Lung (tissue), 12 donors: ENCODE data around the gene P2RX7. TPM values are rescaled to one million over a fixed set of nuclear protein-coding genes. Genes with fewer than 3 reads are reported as not detected.
"Not testable (repeated sequence)": the region's sequence is repeated elsewhere in the genome, so short reads cannot be mapped to it uniquely, and the experiment has no call there.

Source experiments
- ATAC-seq: fragments of 200-7000 bp; cut with Tn5 transposase; one replicate; pipeline ENCODE4 v1.9.1; 2020; ENCODE audit warnings: moderate number of reproducible peaks; ENCODE audit not compliant: insufficient read depth, low FRiP score
- DNase-seq, 3 donors: peaks; one replicate each; pipeline ENCODE4 v3.0.0-alpha.2; 2013 to 2017
- H3K27ac ChIP-seq, 2 donors: one replicate each; pipeline ENCODE4 v1.5.1; 2013; ENCODE audit warnings: mild to moderate bottlenecking in 2 of 2, moderate library complexity in 2 of 2, control low read depth in 1 of 2, inconsistent platforms in 1 of 2, low read depth in 1 of 2, low read length in 1 of 2
- H3K27me3 ChIP-seq, 3 donors: one replicate each; pipeline ENCODE4 v1.5.1; 2013; ENCODE audit warnings: low read length in 2 of 3; ENCODE audit not compliant: control insufficient read depth in 3 of 3, insufficient read depth in 3 of 3
- H3K36me3 ChIP-seq, 4 donors: one replicate each; pipeline ENCODE4 v1.5.1; 2013; ENCODE audit warnings: low read length in 4 of 4, mild to moderate bottlenecking in 1 of 4, moderate library complexity in 1 of 4; ENCODE audit not compliant: control insufficient read depth in 4 of 4, insufficient read depth in 4 of 4
- H3K4me1 ChIP-seq, 5 donors: one replicate each; pipeline ENCODE4 v1.5.1; 2013; ENCODE audit warnings: low read length in 5 of 5, mild to moderate bottlenecking in 2 of 5, moderate library complexity in 1 of 5; ENCODE audit not compliant: control insufficient read depth in 5 of 5, insufficient read depth in 5 of 5
- H3K4me3 ChIP-seq: one replicate; pipeline ENCODE4 v1.5.1; 2013; ENCODE audit warnings: mild to moderate bottlenecking, control low read depth, moderate library complexity
- H3K9ac ChIP-seq, 2 donors: one replicate each; pipeline ENCODE4 v1.5.1; 2013; ENCODE audit warnings: low read length in 2 of 2, control low read depth in 1 of 2; ENCODE audit not compliant: insufficient read depth in 1 of 2
- H3K9me3 ChIP-seq, 4 donors: one replicate each; pipeline ENCODE4 v1.5.1; 2013; ENCODE audit warnings: low read length in 3 of 4, mild to moderate bottlenecking in 1 of 4, moderate library complexity in 1 of 4; ENCODE audit not compliant: control insufficient read depth in 4 of 4, insufficient read depth in 3 of 4
- WGBS, 2 donors: extraction: QIAGEN DNeasy Blood & Tissue Kit; methylation state at CpG; one replicate each; pipeline ENCODE4 v1.1.7; 2013; 5-methylcytosine and 5-hydroxymethylcytosine counted together
- polyA plus RNA-seq, 2 donors: library from polyadenylated mRNA; stranded (reverse); fragments of 200-250 nt; gene quantifications; one replicate each; pipeline ENCODE4 v1.2.1, GENCODE V29; 2013
- total RNA-seq, 2 donors: library from RNA; depleted of rRNA in 1 of 2; stranded (reverse); fragments of >200 nt in 1 of 2; gene quantifications; one replicate each; pipeline ENCODE4 v1.2.1, GENCODE V29; 2014 to 2021
- TF ChIP-seq, protein P1 (sequence below): IDR thresholded peaks from 2 replicates; pipeline ENCODE4 v1.5.1; 2012; ENCODE audit warnings: mild to moderate bottlenecking; ENCODE audit errors: control extremely low read depth, extremely low read depth
- donor health status: control.
- donor health status: control.
- donor health status: Bipolar disorder and iron deficiency.
- donor health status: healthy.
- donor health status: DM: yes; HTN: yes; CAD: no.

Gene P2RX7
- total and polyA plus RNA-seq, 4 donors, result 5.3 to 17.1 (median 8.3) TPM

DNA sequence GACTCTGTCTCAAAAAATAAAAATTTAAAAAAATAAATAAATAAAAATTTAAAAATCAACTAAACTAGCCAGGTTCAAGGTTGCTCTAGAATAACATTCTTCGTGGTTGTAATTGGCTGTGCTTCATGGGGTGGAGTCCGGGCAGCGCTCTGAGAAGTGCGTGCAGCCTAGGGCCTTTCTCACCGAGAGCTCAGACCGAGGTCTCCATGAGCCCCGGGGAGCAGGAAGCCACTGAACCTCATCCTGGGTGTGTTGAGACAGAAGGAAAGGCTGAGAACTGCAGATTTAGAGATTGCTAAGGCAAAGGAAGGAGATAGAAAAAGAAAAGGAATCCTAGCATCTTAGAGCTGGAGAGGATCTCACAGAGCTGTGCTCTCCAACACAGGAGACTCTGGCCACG is 91.9 kb downstream of the P2RX7 start:
- H3K4me3 ChIP-seq, result no peak overlapping the region
- no peak for ATAC-seq
- no peaks in the 10 kb centered on the region for H3K4me1 ChIP-seq
- no peak overlapping the region for H3K27ac ChIP-seq
- WGBS, 2 donors, result 60 to 72% methylated on average over 8 of the region's 8 CpGs
- no peaks in the 10 kb centered on the region for H3K27me3 ChIP-seq
- DNase-seq, result no peak
- TF ChIP-seq, protein P1, sequence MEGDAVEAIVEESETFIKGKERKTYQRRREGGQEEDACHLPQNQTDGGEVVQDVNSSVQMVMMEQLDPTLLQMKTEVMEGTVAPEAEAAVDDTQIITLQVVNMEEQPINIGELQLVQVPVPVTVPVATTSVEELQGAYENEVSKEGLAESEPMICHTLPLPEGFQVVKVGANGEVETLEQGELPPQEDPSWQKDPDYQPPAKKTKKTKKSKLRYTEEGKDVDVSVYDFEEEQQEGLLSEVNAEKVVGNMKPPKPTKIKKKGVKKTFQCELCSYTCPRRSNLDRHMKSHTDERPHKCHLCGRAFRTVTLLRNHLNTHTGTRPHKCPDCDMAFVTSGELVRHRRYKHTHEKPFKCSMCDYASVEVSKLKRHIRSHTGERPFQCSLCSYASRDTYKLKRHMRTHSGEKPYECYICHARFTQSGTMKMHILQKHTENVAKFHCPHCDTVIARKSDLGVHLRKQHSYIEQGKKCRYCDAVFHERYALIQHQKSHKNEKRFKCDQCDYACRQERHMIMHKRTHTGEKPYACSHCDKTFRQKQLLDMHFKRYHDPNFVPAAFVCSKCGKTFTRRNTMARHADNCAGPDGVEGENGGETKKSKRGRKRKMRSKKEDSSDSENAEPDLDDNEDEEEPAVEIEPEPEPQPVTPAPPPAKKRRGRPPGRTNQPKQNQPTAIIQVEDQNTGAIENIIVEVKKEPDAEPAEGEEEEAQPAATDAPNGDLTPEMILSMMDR, result no peak
- no peaks in the 10 kb centered on the region for H3K9me3 ChIP-seq
- no peak overlapping the region for H3K9ac ChIP-seq
- peaks cover 0 to 28% (median 9%) of the 10 kb centered on the region in 4 donors for H3K36me3 ChIP-seq

DNA sequence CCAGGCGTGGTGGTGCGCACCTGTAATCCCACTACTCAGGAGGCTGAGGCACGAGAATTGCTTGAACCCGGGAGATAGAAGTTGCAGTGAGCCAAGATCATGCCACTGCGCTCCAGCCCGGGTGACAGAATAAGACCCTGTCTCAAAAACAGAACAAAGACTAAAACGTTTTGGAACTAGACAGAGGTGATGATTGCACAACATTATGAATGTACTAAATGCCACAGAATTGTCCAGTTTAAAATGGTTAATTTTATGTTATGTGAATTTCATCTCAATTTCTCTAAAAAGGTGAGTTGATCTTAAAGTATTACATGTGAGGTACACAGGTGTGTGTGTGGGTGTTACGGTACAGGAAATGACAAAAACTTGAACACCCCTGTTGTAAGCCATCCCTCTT is 93.7 kb downstream of the P2RX7 start:
- Histone ChIP-seq H3K4me3 (no peak overlapping the region), H3K4me1 (no peaks in the 10 kb centered on the region), H3K36me3 (peaks cover 0 to 30% (median 9%) of the 10 kb centered on the region in 4 donors), H3K9me3 (no peaks in the 10 kb centered on the region), H3K9ac (no peak overlapping the region), H3K27me3 (no peaks in the 10 kb centered on the region), H3K27ac (no peak overlapping the region)
- TF ChIP-seq, protein P1, result no peak
- ATAC-seq (no peak), DNase-seq (no peak)
- WGBS, 2 donors, result 80 to 87% methylated on average over 8 of the region's 8 CpGs

DNA sequence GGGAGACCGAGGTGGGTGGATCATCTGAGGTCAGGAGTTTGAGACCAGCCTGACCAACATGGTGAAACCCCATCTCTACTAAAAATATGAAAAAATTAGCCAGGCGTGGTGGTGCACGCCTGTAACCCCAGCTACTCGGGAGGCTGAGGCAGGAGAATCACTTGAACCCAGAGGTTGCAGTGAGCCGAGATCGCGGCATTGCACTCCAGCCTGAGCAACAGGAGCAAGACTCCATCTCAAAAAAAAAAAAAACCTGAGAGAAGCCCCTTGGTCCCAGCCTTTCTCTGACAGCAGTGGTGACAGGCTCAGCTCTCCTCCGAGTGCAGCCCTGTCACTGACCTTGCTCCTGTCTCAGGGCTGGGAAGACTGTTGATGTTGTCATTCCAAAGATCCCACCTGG is 94.2 kb downstream of the P2RX7 start:
- H3K9me3 ChIP-seq, H3K4me1 ChIP-seq, ATAC-seq, H3K9ac ChIP-seq, DNase-seq, H3K27me3 ChIP-seq, H3K4me3 ChIP-seq: not testable (repeated sequence)
- H3K36me3 ChIP-seq, result peaks cover 0 to 28% (median 9%) of the 10 kb centered on the region in 4 donors
- H3K27ac ChIP-seq, result peak overlapping the region in 1 of 2 donors; percentile 68
- 93 to 96% methylated on average over 8 of the region's 8 CpGs for WGBS, 2 donors

DNA sequence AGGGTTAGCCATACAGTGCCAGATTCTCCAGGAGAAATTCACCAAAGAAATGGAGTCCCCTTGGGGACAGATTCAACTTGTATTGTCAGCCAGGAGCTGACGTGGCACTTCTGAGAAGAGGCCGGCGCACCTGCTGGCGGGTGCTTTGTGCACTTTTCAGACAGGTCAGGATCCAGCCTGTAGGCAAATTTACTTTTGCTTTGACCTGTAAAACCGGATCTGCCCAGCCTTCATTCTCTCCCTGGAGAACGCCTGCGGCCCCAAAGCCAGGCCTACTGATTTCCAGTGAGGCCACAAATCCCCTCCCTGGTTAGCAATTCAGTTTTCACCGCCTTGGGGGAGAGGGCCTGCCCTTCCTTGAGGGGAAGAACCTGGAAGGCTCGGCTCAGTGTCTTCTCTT is 94.6 kb downstream of the P2RX7 start:
- no peak for ATAC-seq
- Histone ChIP-seq H3K27ac (peak overlapping the region in 1 of 2 donors; percentile 68), H3K4me1 (no peaks in the 10 kb centered on the region), H3K9me3 (no peaks in the 10 kb centered on the region), H3K36me3 (peaks cover 0 to 29% (median 9%) of the 10 kb centered on the region in 4 donors), H3K27me3 (no peaks in the 10 kb centered on the region), H3K9ac (no peak overlapping the region), H3K4me3 (no peak overlapping the region)
- WGBS, 2 donors, result 66 to 93% methylated on average over 9 of the region's 9 CpGs
- TF ChIP-seq, protein P1, result no peak
- DNase-seq, result peak; percentile 63 to 75 (median 75)
